IPS-15b (cell line): ENCODE measurements around the gene RGS16.

Experiments
- H3K27me3 ChIP-seq: one replicate; pipeline ENCODE4 v1.6.1; 2013; ENCODE audit warnings: low read length; ENCODE audit not compliant: control insufficient read depth, insufficient read depth
- H3K36me3 ChIP-seq: one replicate; pipeline ENCODE4 v1.6.1; 2013; ENCODE audit warnings: low read length; ENCODE audit not compliant: control insufficient read depth, insufficient read depth
- H3K4me1 ChIP-seq: one replicate; pipeline ENCODE4 v1.6.1; 2013; ENCODE audit warnings: mild to moderate bottlenecking, low read length; ENCODE audit not compliant: control insufficient read depth, insufficient read depth
- H3K4me3 ChIP-seq: one replicate; pipeline ENCODE4 v1.5.1; 2013; ENCODE audit warnings: low read depth, low read length
- H3K9ac ChIP-seq: one replicate; pipeline ENCODE4 v1.6.1; 2013; ENCODE audit warnings: low read depth, mild to moderate bottlenecking, low read length
- H3K9me3 ChIP-seq: one replicate; pipeline ENCODE4 v1.6.1; 2013; ENCODE audit warnings: mild to moderate bottlenecking, low read length; ENCODE audit not compliant: control insufficient read depth, insufficient read depth

The RGS16 gene

DNA sequence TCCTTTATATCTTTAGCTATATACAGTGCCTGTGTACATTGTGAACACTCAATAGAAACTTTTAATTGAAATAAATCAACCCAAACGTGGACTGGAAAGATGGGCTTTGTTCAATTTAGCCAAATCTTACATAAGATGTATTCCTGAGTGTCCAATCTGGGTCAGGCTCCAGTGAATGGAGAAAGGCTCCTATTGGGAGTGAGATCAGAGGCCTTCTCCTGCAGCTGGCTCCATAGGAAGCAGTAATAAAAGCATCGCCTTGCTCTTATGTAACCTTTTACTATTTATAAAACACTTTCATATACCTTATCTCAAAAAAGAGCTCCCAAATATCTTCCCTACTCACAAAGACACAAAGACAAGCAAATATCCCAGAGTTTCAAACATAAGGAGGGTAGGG is 24.9 kb upstream of the RGS16 start:
- peaks cover 17% of the 10 kb centered on the region for H3K4me1 ChIP-seq
- no peaks in the 10 kb centered on the region for H3K36me3 ChIP-seq
- no peaks in the 10 kb centered on the region for H3K9me3 ChIP-seq
- H3K9ac ChIP-seq: no peak overlapping the region
- no peaks in the 10 kb centered on the region for H3K27me3 ChIP-seq
- H3K4me3 ChIP-seq: no peak overlapping the region

DNA sequence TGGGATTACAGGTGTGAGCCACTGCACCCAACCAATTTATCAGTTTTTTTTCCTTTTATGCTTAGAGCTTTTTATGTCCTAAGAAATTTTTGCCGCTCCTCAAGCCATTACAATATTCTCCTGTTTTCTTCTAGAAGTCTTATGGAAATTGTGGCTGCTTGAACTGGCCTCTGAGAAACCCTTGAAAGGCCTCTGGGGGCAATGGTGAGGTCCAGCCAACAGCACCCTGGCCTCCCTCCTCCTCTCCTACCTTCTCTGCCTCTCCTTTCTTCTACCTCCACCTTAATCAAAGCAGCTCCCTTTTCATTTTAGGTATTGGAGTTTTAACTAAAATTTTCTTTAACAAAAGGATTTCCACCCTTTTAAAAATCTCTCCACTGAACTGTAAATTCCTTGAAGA is 24.5 kb upstream of the RGS16 start:
- H3K4me1 ChIP-seq: peaks cover 17% of the 10 kb centered on the region
- no peaks in the 10 kb centered on the region for H3K9me3 ChIP-seq
- no peaks in the 10 kb centered on the region for H3K36me3 ChIP-seq
- no peaks in the 10 kb centered on the region for H3K27me3 ChIP-seq
- H3K4me3 ChIP-seq: no peak overlapping the region
- H3K9ac ChIP-seq: no peak overlapping the region

DNA sequence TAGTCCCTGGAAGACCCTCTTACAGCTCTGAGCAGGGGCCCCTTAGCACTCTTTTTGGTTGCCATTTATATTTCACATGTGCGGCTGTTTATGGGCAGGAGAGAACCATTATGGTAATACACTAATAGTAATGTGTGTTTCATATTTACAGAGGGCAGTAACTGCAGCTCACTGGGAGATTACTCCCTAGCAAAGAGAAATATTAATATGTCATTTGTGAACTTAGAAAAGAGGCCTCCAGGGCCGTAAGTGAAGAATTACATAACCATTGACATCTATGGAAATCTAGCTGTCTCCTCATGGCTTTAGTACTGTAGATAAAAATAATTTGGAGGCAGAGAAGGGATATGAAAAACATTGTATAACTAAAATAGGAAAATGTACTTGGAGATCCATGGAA is 23.4 kb upstream of the RGS16 start:
- no peak overlapping the region for H3K4me3 ChIP-seq
- no peaks in the 10 kb centered on the region for H3K9me3 ChIP-seq
- peaks cover 13% of the 10 kb centered on the region for H3K4me1 ChIP-seq
- no peaks in the 10 kb centered on the region for H3K36me3 ChIP-seq
- H3K27me3 ChIP-seq: no peaks in the 10 kb centered on the region
- no peak overlapping the region for H3K9ac ChIP-seq

- Histone ChIP-seq H3K4me1 (peaks cover 13% of the 10 kb centered on the region), H3K36me3 (no peaks in the 10 kb centered on the region), H3K27me3 (no peaks in the 10 kb centered on the region), H3K9ac (no peak overlapping the region), H3K9me3 (no peaks in the 10 kb centered on the region), H3K4me3 (no peak overlapping the region)
These were observed 22.3 kb upstream of the RGS16 start for GRCh38 chr1:182626527-182626926.

DNA sequence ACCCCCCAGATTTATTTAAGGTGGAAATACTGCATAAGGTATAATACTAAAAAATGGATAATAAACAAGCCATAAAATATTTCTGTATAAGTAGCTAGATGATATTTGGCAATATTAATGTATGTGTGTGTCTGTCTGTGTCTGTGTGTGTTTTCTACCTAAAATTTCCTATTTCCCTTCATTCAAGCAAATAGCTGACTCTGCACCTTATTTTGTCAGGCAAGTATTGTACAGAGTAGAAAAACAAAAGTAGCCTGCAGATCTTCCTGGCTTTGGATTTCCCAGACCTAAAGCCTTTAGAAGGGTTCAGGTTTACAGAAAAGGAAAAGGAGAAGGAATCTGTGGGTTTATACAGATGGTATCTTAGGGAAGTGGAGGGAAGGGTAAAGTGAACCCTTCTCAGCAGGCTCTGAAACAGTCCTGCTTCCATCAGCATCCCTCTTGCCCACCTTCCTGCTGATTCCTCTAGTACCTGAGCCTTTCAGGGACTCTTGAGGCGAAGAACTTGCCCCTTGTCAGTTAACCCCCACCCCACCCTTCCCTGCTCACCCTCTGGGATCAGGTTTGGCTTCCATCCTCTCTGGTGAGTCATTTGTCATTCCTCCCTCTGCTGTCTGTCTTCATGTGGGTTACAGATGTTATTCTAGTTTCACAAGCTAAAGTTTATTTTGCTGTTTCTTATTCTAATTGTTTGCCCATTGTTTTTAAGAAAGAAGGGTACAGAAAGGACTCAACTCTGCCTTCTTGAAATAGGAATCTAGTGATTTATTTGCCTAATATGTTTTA is 21.7 kb upstream of the RGS16 start:
- peaks cover 13% of the 10 kb centered on the region for H3K4me1 ChIP-seq
- no peaks in the 10 kb centered on the region for H3K9me3 ChIP-seq
- H3K4me3 ChIP-seq: no peak overlapping the region
- H3K36me3 ChIP-seq: no peaks in the 10 kb centered on the region
- no peak overlapping the region for H3K9ac ChIP-seq
- no peaks in the 10 kb centered on the region for H3K27me3 ChIP-seq

- no peaks in the 10 kb centered on the region for H3K9me3 ChIP-seq
- H3K9ac ChIP-seq: no peak overlapping the region
- H3K36me3 ChIP-seq: no peaks in the 10 kb centered on the region
- H3K4me3 ChIP-seq: no peak overlapping the region
- no peaks in the 10 kb centered on the region for H3K27me3 ChIP-seq
- H3K4me1 ChIP-seq: peaks cover 7% of the 10 kb centered on the region
These were observed 20.8 kb upstream of the RGS16 start for GRCh38 chr1:182625024-182625423.

GRCh38 chr1:182624577-182624976 is 20.4 kb upstream of the RGS16 start:
- Histone ChIP-seq H3K4me1 (peaks cover 5% of the 10 kb centered on the region), H3K4me3 (no peak overlapping the region), H3K9ac (no peak overlapping the region), H3K27me3 (no peaks in the 10 kb centered on the region), H3K36me3 (no peaks in the 10 kb centered on the region), H3K9me3 (no peaks in the 10 kb centered on the region)

GRCh38 chr1:182622901-182623528 is 18.8 kb upstream of the RGS16 start:
- no peak overlapping the region for H3K4me3 ChIP-seq
- peaks cover 13% of the 10 kb centered on the region for H3K27me3 ChIP-seq
- H3K9ac ChIP-seq: no peak overlapping the region
- H3K4me1 ChIP-seq: peaks cover 2% of the 10 kb centered on the region
- no peaks in the 10 kb centered on the region for H3K9me3 ChIP-seq
- H3K36me3 ChIP-seq: no peaks in the 10 kb centered on the region

DNA sequence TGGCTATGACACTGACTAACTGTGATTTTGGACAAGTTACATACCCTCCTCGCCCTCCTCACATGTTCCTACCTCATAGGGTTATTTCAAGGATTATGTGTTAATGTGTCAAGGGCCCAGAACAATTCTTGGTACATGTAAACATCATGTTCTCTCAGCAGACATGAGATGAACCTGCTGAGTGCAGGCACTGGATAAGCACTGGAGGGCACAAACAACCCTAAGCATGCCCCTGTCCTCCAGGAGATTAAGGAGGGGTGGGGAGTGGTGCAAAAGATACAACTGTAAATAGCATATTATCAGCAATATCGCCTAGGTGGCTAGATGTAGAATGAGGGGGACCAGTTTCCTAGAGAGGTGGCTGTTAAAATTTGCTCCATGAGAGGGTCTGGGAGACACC is 17.7 kb upstream of the RGS16 start:
- H3K9me3 ChIP-seq: no peaks in the 10 kb centered on the region
- H3K4me1 ChIP-seq: peaks cover 3% of the 10 kb centered on the region
- H3K9ac ChIP-seq: no peak overlapping the region
- H3K27me3 ChIP-seq: peaks cover 25% of the 10 kb centered on the region
- no peaks in the 10 kb centered on the region for H3K36me3 ChIP-seq
- H3K4me3 ChIP-seq: no peak overlapping the region

DNA sequence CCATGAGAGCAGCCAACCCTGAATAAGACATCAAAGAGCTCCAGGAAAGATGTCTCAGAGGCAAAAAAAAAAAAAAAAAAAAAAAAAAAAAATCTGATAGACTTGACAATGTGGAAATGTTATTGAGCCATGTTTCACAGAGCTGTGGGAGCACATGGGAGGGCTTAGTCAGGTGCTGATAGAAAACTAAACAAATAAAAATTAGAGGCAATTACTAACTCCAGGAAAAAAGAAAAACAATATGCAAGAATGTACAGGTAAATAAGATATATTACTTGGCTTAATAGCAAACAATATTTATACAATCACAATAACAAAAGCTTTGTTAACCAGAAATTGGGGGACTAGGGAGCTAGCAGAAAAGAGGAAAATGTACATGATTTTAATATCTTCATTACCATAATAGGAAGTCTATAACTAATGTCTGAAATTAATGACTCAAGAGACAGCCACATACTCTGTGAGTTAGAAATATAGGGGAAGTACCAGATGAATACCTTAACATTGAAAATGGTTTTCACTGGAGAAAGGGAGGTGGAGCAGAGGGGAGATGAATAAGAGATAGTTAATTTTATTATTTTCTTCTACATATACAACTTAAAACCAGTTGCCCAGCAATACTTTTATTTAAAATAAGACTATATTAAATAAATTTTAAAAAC is 16.9 kb upstream of the RGS16 start:
- no peaks in the 10 kb centered on the region for H3K36me3 ChIP-seq
- peaks cover 9% of the 10 kb centered on the region for H3K4me1 ChIP-seq
- peaks cover 30% of the 10 kb centered on the region for H3K27me3 ChIP-seq
- H3K9ac ChIP-seq: no peak overlapping the region
- no peak overlapping the region for H3K4me3 ChIP-seq
- no peaks in the 10 kb centered on the region for H3K9me3 ChIP-seq

GRCh38 chr1:182617734-182618351 is 13.7 kb upstream of the RGS16 start:
- Histone ChIP-seq H3K9me3 (no peaks in the 10 kb centered on the region), H3K4me1 (peaks cover 15% of the 10 kb centered on the region), H3K36me3 (no peaks in the 10 kb centered on the region), H3K27me3 (peaks cover 60% of the 10 kb centered on the region), H3K4me3 (no peak overlapping the region), H3K9ac (no peak overlapping the region)
